8988T (cell line): Measurements from ENCODE around the gene PCDH15.
"Not testable (repeated sequence)": the region's sequence is repeated elsewhere in the genome, so short reads cannot be mapped to it uniquely, and the experiment has no call there.

Source experiments
- DNase-seq: peaks from one replicate; pipeline ENCODE4 v3.0.0; 2011

Gene PCDH15

DNA sequence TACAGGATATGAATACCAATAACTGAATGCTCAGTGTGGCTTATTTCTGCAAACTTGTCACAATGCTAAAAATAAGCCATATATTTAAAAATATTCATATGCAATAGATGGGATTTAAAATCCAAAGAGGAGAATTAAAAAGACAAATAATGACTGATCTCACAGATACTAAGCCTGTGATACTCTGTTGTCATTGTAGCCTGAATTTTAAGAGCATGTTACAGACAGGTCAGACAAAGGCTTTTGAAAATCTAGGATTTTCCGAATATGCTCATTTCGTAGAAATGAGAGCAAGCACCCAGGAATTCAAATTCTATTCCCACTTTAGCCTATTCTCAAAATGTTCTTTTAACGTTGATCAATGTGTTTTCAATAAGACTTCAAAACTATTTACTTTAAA is 269.7 kb downstream of the PCDH15 start:
- DNase-seq = no peak

DNA sequence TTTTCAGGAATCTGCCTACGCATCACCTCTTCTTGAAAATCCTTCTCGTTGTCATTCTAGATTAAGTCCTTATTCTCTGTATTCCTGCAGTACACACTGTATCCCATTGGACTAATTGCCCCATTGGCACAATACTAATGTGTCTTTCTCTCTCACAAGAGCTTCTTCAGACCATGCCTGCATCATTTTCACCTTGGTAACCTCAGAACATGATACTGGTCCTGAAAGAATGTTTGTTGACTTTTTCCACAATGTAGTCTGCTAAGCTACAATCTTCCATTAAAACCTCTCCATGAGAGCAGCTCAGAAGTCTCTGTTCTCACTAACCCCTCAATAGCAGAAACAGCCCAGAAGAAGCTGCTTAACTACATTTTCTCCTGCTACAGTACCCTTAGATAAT is 270.7 kb downstream of the PCDH15 start:
- DNase-seq = no peak

GRCh38 chr10:54525816-54526215 is 275.2 kb downstream of the PCDH15 start:
- no peak for DNase-seq

- DNase-seq = not testable (repeated sequence)
These were observed 285.8 kb downstream of the PCDH15 start for GRCh38 chr10:54515244-54515643.

DNA sequence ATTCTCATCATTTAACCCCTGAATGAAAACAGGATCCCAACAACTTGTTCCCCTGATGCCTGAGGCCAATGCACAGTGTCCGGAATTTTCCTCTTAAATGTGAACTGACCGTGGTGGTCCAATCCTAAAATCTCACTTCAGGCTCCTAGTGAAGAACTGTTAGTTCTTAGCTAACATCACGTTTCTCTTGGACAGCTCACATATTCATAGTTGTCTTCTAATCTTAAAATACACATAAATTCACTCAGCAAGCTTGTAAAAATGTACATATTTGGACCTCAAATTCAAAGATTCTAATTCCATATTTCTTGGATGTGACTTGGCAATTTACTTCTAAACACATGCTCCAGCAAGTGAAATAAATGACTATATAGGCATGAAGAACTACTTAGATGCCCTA is 297.2 kb downstream of the PCDH15 start:
- no peak for DNase-seq

DNA sequence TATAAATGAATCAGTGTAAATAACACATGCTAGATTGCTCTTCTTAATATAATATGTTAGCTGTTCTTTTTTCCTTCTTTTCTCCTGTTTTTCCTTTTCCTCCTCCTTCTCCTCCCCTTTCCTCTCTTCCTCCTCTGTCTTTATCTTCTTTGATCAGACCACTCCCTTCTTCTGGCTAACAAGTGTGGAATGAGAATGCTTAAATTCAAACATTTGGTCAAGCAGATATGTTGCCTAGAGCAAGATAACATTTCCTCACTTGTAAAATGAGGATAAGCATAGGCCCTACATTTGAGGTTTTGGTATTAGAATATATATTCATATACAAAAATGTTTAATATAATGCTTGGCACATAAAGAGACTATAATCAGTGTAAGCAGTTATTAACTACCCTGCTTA is 299.1 kb downstream of the PCDH15 start:
- DNase-seq = no peak

GRCh38 chr10:54496852-54497251 is 304.2 kb downstream of the PCDH15 start:
- DNase-seq = no peak

GRCh38 chr10:54487743-54488142 is 313.3 kb downstream of the PCDH15 start:
- DNase-seq = no peak

DNA sequence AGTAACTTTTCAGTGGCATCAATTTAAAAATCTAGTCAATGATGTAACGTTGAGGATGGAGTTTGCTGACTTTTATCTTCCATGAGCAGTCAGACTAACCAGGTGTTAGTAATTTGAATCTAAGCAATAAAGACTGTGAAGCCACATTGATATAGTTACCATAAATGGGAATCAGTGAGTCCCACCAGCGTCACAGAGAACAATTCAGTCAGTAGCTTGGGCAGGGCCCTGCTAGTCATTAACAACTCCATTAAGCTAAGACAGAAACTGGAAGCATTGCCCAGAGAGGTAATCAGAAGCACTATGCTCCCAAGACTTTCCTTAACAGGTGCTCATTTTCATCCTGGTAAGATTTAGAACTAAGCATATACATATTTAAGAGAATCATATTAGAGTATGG is 315.1 kb downstream of the PCDH15 start:
- no peak for DNase-seq

DNA sequence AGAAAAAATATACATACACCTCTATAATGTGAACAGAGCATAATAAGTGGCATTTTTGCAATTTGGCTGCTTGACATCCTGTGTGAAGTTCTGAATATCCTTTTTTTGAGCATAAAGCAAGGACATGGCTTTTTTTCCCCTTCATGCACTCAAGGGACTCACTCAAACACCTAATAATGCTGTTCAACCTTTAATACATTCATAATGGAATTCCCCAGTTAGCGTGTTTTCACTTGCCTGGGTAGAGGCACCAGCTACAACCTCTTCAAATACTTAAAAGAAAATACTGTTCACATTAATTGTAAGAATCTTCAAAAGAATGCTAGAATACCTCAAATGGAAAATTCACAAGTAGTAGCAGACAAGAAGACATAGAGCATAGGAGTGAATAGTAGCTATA is 316.8 kb downstream of the PCDH15 start:
- DNase-seq = no peak

GRCh38 chr10:54478601-54479000 is 322.4 kb downstream of the PCDH15 start:
- DNase-seq = no peak

- DNase-seq = no peak
These were observed 323.3 kb downstream of the PCDH15 start for GRCh38 chr10:54477738-54478137.

- no peak for DNase-seq
These were observed 330.8 kb downstream of the PCDH15 start for GRCh38 chr10:54470324-54470631.

DNA sequence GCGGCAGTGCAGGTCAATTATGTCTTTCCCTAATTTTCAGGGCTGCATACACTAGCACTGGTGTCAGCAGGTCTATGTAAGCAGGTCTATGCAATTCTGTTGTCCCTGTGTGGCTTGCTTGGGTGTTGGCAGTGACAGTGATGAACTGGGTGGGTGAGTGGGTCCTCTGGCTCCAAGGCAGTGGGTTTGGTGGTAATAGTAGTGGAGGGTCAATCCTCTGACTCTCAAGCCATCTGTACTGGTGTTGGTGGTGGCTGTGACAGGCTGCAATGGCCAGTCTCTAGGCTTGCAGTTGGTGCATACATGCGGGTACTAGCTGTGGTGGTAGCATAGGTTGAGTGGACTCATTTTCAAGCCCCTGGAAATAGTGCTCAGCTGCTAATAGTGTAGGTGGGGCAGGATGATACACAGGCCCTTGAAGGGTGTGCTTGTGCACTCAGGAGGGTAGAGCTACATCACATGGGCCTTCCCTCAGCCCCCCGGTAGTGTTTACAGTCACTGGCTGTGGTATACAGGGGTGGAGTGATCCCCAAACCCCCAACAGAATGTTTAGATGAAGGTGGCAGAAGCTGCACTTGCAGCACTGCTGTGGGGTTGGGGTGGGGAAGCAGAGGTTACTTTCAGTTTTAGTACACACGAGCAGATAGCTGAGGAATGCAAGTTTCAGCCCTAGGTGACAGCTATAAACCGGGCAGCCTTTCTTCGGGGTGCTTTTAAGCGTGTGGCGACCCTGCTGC is 331.3 kb downstream of the PCDH15 start:
- no peak for DNase-seq

GRCh38 chr10:54454271-54454670 is 346.8 kb downstream of the PCDH15 start:
- no peak for DNase-seq

DNA sequence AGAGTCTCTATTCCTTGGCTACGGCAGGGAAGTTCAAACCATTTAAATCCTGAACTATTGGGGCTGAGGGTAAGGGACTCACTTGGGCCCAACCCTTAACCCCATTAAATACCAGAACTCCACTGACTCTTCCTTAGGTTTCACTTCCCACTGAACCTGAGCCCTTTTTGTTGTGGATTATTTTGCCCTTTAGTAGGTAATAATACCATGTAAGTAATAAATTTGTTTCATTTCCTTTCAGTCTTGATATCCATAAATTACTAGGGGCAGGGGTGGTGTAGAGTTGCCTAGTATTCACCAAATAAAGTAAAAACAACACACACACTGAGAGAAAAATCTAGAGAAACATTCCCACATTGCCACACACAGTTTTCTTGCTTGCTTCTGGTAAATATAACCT is 352.0 kb downstream of the PCDH15 start:
- DNase-seq = no peak

DNA sequence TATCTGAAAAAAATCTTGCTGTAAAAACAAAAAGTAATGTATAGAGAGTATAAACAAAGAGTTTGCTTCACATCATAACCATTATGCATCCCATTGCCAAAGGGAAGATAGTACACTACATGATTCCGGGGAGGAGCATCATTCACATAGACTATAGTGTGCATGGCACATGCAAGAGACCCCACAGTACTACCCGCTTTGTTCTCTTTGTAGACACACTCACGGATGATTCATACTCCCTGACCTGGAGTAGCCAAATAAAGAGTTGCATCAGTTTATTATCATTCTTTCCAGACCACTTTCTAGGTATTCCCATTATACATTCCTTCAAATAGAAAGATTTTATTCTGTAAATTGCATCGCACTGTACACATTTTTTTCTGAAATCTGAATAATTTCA is 356.9 kb downstream of the PCDH15 start:
- DNase-seq = no peak

GRCh38 chr10:54441275-54441674 is 359.8 kb downstream of the PCDH15 start:
- no peak for DNase-seq

- no peak for DNase-seq
These were observed 366.2 kb downstream of the PCDH15 start for GRCh38 chr10:54434782-54435181.

GRCh38 chr10:54415483-54415882 is 385.5 kb downstream of the PCDH15 start:
- no peak for DNase-seq

GRCh38 chr10:54402576-54402975 is 398.5 kb downstream of the PCDH15 start:
- DNase-seq = no peak

GRCh38 chr10:54396031-54396430 is 405.0 kb downstream of the PCDH15 start:
- no peak for DNase-seq

- not testable (repeated sequence) for DNase-seq
These were observed 406.4 kb downstream of the PCDH15 start for GRCh38 chr10:54394598-54394997.

DNA sequence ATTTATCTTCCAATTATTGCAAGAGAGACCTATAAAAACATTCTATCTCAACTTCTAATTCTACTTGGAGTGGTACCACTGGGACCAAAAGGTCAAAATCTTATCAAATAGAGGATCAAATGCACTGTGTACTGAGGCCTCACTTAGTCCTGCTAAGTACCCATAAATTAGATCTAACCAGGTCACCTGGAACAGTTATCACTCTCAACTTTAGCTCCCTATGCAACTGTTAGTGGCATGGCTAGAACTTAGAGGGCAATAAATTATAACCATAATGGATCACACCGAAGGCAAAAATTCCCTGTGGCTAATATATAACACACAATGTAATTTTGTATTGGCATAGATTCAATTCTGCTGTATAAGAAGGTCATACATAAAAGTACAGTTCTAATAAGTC is 428.9 kb downstream of the PCDH15 start:
- DNase-seq = no peak

DNA sequence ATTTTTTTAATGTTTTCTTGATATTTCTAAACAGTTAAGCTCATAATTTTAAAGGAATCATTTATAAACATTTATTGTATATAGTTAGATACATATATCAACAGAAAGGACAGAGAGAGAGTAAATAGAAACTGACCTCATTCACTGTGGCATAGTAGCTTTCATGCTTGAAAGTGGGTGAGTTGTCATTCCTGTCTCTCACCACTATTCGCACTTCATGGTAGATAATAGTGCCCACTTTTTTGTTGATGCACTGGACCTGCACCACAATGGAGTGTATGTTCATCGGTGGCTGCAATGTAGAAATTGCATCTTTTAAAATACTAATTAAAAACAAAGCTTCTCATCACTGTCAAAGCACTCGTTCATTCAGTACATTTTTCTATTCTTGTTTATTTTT is 432.0 kb downstream of the PCDH15 start:
- no peak for DNase-seq

DNA sequence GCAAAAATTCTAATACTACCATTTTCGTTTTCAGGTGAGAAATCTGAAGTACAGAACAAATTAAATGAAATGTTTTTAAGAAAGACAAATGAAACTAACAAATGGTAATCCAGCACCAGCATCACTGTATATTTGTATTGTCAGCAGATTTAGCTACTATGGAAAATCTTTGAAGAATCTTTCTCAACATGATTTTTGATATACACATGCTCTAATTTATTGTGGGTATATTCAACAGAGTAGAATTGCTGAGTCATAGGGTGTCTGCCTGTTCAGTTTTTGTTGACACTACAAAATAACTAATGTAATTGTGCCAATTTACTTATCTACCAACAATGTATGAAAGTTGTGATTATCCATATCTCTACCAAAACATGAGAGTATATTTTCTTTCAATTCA is 437.6 kb downstream of the PCDH15 start:
- no peak for DNase-seq
